Right atrium auricular region (tissue), 2 donors: ENCODE results near the gene MAP2K5. TPM values are rescaled to one million over a fixed set of nuclear protein-coding genes. Genes with fewer than 3 reads are reported as not detected.

Source experiments
- DNase-seq: peaks from one replicate; pipeline ENCODE4 v3.0.0-alpha.2; 2019; ENCODE audit warnings: low spot score
- H3K27ac ChIP-seq, 2 donors: fragments of 200-600 bp; sonication (generic); 1 replicate in 1 of 2; 2 replicates in 1 of 2; pipeline ENCODE4 v1.5.1; 2016 to 2019
- H3K27me3 ChIP-seq, 2 donors: fragments of 200-600 bp; sonication (generic); one replicate each; pipeline versions ENCODE4 v1.5.1 to v1.6.0; 2017 to 2019
- H3K36me3 ChIP-seq: fragments of 200-600 bp; sonication (generic); one replicate; pipeline ENCODE4 v1.5.1; 2016
- H3K4me1 ChIP-seq, 2 donors: fragments of 200-600 bp; sonication (generic); one replicate each; pipeline versions ENCODE4 v1.5.1 to v1.6.0; 2017 to 2019
- H3K4me3 ChIP-seq, 2 donors: fragments of 200-600 bp; sonication (generic); 1 replicate in 1 of 2; 2 replicates in 1 of 2; pipeline ENCODE4 v1.5.1; 2017 to 2019; ENCODE audit warnings: mild to moderate bottlenecking in 1 of 2, moderate library complexity in 1 of 2
- H3K9me3 ChIP-seq, 2 donors: fragments of 200-600 bp; sonication (generic); one replicate each; pipeline ENCODE4 v1.5.1; 2019
- total RNA-seq, 2 donors: library from RNA; depleted of rRNA; stranded (reverse); fragments of >200 nt; gene quantifications; one replicate each; pipeline ENCODE4 v1.1.0, GENCODE V29; 2016
- TF ChIP-seq, protein P1 (sequence below), 2 donors: fragments of 200-600 bp; sonication (generic); IDR thresholded peaks; one replicate each; pipeline ENCODE4 v1.5.1; 2019; ENCODE audit warnings: antibody characterized with exemption in 2 of 2

The MAP2K5 gene
- total RNA-seq, 2 donors from 2014 or later = 5.8 to 6.7 TPM

DNA sequence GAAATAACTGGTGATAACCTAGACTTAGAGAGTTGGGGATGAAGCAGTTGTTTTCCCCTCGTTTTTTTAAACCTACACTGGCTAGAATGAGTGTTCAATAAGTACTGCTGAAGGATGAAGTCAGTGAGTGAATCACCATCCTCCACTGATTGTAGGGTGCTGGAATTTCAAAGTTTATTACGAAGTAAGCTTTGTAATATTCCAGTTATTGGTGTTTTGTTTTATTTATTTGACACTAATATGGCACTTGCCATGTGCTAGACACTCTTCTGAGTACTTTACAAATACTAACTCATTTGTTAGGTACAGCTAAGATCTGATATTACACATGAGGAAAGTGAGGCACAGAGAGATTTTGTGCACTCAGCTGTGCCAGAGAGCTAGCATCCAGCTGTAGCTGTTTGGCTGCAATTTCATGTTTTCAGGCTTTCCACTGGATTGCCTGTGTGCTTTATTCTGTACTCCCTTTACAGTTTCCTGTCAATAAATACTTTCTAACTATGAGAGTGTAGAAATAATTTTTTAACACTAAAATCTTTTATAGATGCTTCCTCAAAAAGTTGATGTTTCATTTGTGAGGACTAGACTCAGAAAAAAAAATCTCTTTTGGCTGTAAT lies 5.8 kb downstream of the MAP2K5 start:
- Histone ChIP-seq H3K9me3 (no peaks in the 10 kb centered on the region), H3K4me1 (peaks cover 0 to 33% of the 10 kb centered on the region in 2 donors), H3K36me3 (peaks cover 10% of the 10 kb centered on the region), H3K27ac (peak overlapping the region in 1 of 2 donors; percentile 1), H3K27me3 (no peaks in the 10 kb centered on the region), H3K4me3 (no peak overlapping the region)
- no peak for DNase-seq
- TF ChIP-seq, protein P1, sequence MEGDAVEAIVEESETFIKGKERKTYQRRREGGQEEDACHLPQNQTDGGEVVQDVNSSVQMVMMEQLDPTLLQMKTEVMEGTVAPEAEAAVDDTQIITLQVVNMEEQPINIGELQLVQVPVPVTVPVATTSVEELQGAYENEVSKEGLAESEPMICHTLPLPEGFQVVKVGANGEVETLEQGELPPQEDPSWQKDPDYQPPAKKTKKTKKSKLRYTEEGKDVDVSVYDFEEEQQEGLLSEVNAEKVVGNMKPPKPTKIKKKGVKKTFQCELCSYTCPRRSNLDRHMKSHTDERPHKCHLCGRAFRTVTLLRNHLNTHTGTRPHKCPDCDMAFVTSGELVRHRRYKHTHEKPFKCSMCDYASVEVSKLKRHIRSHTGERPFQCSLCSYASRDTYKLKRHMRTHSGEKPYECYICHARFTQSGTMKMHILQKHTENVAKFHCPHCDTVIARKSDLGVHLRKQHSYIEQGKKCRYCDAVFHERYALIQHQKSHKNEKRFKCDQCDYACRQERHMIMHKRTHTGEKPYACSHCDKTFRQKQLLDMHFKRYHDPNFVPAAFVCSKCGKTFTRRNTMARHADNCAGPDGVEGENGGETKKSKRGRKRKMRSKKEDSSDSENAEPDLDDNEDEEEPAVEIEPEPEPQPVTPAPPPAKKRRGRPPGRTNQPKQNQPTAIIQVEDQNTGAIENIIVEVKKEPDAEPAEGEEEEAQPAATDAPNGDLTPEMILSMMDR (IDR thresholded peaks at IDR 0.05) = no peak

DNA sequence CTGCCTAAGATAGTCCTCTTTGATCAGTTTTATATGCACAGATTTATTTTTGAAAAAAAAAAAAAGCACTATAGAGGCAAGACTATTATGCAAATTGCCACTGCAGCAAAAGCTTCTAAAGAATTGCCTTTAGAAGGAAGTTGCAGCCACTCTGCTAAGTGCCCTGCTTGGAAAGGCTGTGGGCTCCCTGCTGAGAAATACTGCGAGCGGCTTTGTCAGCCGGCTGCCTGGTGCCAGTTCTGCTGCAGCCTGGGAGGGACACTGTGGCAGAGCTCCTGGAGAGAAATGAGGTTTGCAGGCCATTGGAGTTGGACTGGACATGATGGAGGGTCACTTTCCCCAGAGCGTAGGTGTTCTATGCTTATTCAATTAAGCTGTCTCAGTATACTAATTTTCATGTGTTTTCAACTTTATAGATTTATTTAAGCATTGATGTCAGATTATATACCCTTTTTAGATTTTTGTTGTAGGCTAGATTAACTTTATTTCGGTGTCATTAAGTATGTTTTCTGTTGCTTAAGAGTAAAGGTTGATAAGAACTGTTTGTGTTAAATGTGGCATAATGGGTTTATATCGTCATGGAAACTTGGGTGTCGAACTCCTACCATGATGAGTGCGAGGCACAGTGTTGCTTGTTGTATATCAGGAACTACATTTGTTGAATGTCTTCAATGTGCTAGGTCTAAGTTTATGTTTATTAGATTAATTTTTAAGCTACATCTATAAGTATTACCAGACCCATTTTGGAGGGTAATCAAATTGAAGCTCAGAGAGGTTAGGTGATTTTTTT lies 6.6 kb downstream of the MAP2K5 start:
- DNase-seq = no peak

DNA sequence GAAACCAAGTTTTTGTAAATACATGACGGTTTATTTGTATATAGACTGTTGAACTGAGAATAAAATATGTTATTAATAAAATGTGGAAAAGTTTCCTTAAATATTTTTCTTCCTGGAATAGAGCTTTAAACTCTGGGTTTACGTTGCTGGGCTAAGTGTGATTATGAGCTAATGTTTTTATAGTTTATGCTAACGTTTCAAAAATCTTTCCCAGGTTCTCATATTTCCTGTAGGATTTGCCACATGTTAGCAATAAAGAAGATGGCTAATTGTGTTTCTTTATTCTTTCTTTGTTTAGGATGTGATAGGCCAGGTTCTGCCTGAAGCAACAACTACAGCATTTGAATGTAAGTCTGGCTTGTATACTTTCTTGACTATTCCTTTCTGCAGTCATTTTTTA lies 7.2 kb downstream of the MAP2K5 start:
- no peak overlapping the region for H3K27ac ChIP-seq
- no peaks in the 10 kb centered on the region for H3K9me3 ChIP-seq
- H3K4me3 ChIP-seq = no peak overlapping the region
- TF ChIP-seq, protein P1 (IDR thresholded peaks at IDR 0.05) = no peak
- DNase-seq = no peak
- peaks cover 0 to 21% of the 10 kb centered on the region in 2 donors for H3K4me1 ChIP-seq
- no peaks in the 10 kb centered on the region for H3K27me3 ChIP-seq
- H3K36me3 ChIP-seq = peaks cover 10% of the 10 kb centered on the region

More for the DNA sequence above, 6.6 kb downstream of the MAP2K5 start:
- Histone ChIP-seq H3K4me1 (peaks cover 0 to 25% of the 10 kb centered on the region in 2 donors), H3K36me3 (peaks cover 10% of the 10 kb centered on the region), H3K27ac (no peak overlapping the region), H3K27me3 (no peaks in the 10 kb centered on the region), H3K4me3 (no peak overlapping the region), H3K9me3 (no peaks in the 10 kb centered on the region)
- TF ChIP-seq, protein P1 (IDR thresholded peaks at IDR 0.05) = no peak

DNA sequence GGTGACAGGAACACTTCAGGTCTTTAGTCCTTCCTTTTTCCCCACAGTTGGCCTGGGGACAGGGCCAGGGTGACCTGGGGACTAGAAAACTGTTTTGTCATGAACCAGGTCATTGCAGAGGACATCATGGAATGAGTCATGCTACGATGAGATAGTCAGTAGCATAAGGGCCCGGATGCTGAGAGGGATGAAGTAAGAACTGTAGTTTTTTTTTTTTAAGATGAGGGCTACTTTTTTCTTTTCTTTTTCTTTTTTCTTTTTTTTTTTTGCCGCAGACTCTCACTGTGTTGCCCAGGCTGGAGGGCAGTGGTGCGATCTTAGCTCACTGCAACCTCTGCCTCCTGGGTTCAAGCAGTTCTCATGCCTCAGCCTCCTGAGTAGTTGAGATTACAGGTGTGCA lies 8.0 kb downstream of the MAP2K5 start:
- Histone ChIP-seq H3K4me3 (no peak overlapping the region), H3K4me1 (peaks cover 0 to 18% of the 10 kb centered on the region in 2 donors), H3K27me3 (no peaks in the 10 kb centered on the region), H3K27ac (no peak overlapping the region), H3K36me3 (peaks cover 10% of the 10 kb centered on the region), H3K9me3 (no peaks in the 10 kb centered on the region)
- TF ChIP-seq, protein P1 (IDR thresholded peaks at IDR 0.05) = no peak
- no peak for DNase-seq

DNA sequence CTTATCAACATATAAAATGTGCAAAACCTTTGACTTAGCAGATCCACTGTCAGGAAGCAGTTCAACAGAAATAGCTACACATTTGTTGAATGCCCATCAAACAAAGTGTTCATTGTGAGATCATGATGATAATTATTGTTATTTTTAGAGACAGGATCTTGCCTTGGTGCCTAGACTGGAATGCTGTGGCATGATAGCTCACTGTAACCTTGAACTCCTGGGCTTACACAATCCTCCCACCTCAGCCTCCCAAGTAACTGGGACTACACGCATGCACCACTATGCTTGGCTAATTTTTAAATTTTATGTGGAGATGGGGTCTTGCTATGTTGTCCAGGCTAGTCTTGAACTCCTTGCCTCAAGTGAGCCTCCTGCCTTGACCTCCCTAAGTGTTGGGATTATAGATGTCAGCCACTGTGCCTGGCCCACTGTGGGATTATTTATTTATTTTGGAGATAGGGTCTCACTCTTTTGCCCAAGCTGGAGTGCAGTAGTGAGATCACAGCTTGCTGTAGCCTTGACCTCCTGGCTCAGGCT lies 8.8 kb downstream of the MAP2K5 start:
- H3K4me1 ChIP-seq = peaks cover 0 to 18% of the 10 kb centered on the region in 2 donors
- no peaks in the 10 kb centered on the region for H3K27me3 ChIP-seq
- H3K9me3 ChIP-seq = no peaks in the 10 kb centered on the region
- TF ChIP-seq, protein P1 (IDR thresholded peaks at IDR 0.05) = no peak
- H3K27ac ChIP-seq = no peak overlapping the region
- peaks cover 10% of the 10 kb centered on the region for H3K36me3 ChIP-seq
- no peak overlapping the region for H3K4me3 ChIP-seq
- DNase-seq = no peak
